HEK293 (cell line): Measurements from ENCODE around the gene TLCD2.

Experiments used
- KLF17 ChIP-seq: fragments of 450-650 bp; formaldehyde crosslinking; IDR thresholded peaks from 2 replicates; pipeline ENCODE4 v1.5.1; 2016; ENCODE audit warnings: missing biosample characterization, missing genetic modification characterization
- KLF9 ChIP-seq: fragments of 450-650 bp; formaldehyde crosslinking; IDR thresholded peaks from 2 replicates; pipeline ENCODE4 v1.5.1; 2016; ENCODE audit warnings: missing biosample characterization, missing genetic modification characterization, low read depth
- PRDM10 ChIP-seq: fragments of 450-650 bp; formaldehyde crosslinking; IDR thresholded peaks from 2 replicates; pipeline ENCODE4 v1.5.1; 2016; ENCODE audit warnings: missing biosample characterization, missing genetic modification characterization
- SCRT1 ChIP-seq: fragments of 450-650 bp; formaldehyde crosslinking; IDR thresholded peaks from 2 replicates; pipeline ENCODE4 v1.5.1; 2016; ENCODE audit warnings: missing biosample characterization, missing genetic modification characterization, borderline replicate concordance
- TRIM28 ChIP-seq: IDR thresholded peaks from 2 replicates; pipeline ENCODE4 v1.6.1; 2011; ENCODE audit warnings: low read length, control low read depth, borderline replicate concordance
- ZBTB26 ChIP-seq: fragments of 450-650 bp; formaldehyde crosslinking; optimal IDR thresholded peaks from 2 replicates; pipeline ENCODE3; 2016; ENCODE audit warnings: missing biosample characterization, mild to moderate bottlenecking, missing genetic modification characterization
- ZBTB8A ChIP-seq: fragments of 450-650 bp; formaldehyde crosslinking; IDR thresholded peaks from 2 replicates; pipeline ENCODE4 v1.5.1; 2016; ENCODE audit warnings: missing biosample characterization, missing genetic modification characterization
- ZFP3 ChIP-seq: fragments of 450-650 bp; formaldehyde crosslinking; IDR thresholded peaks from 2 replicates; pipeline ENCODE4 v1.5.1; 2016; ENCODE audit warnings: low read depth, missing biosample characterization, missing genetic modification characterization
- ZIC2 ChIP-seq: fragments of 450-650 bp; formaldehyde crosslinking; IDR thresholded peaks from 2 replicates; pipeline ENCODE4 v1.5.1; 2016; ENCODE audit warnings: missing biosample characterization, missing genetic modification characterization
- ZNF121 ChIP-seq: fragments of 450-650 bp; formaldehyde crosslinking; IDR thresholded peaks from 2 replicates; pipeline ENCODE4 v1.5.1; 2016; ENCODE audit warnings: missing biosample characterization, missing genetic modification characterization
- ZNF221 ChIP-seq: fragments of 450-650 bp; formaldehyde crosslinking; IDR thresholded peaks from 2 replicates; pipeline ENCODE4 v1.5.1; 2017; ENCODE audit warnings: missing biosample characterization, missing genetic modification characterization, borderline replicate concordance
- ZNF280C ChIP-seq: fragments of 450-650 bp; formaldehyde crosslinking; IDR thresholded peaks from 2 replicates; pipeline ENCODE4 v1.5.1; 2016; ENCODE audit warnings: missing biosample characterization, missing genetic modification characterization
- ZNF341 ChIP-seq: fragments of 450-650 bp; formaldehyde crosslinking; IDR thresholded peaks from 2 replicates; pipeline ENCODE4; 2016; ENCODE audit warnings: low read depth, missing biosample characterization, missing genetic modification characterization
- ZNF416 ChIP-seq: fragments of 450-650 bp; formaldehyde crosslinking; IDR thresholded peaks from 2 replicates; pipeline ENCODE4 v1.5.1; 2016; ENCODE audit warnings: missing biosample characterization, missing genetic modification characterization
- ZNF501 ChIP-seq: fragments of 450-650 bp; formaldehyde crosslinking; IDR thresholded peaks from 2 replicates; pipeline ENCODE4 v1.5.1; 2016; ENCODE audit warnings: missing biosample characterization, missing genetic modification characterization
- ZNF529 ChIP-seq: fragments of 450-650 bp; formaldehyde crosslinking; IDR thresholded peaks from 2 replicates; pipeline ENCODE4 v1.5.1; 2017; ENCODE audit warnings: missing genetic modification characterization, missing biosample characterization; ENCODE audit not compliant: insufficient replicate concordance
- ZNF610 ChIP-seq: fragments of 450-650 bp; formaldehyde crosslinking; IDR thresholded peaks from 2 replicates; pipeline ENCODE4 v1.5.1; 2016; ENCODE audit warnings: missing biosample characterization, missing genetic modification characterization, borderline replicate concordance
- ZNF747 ChIP-seq: fragments of 450-650 bp; formaldehyde crosslinking; IDR thresholded peaks from 2 replicates; pipeline ENCODE4 v1.5.1; 2016; ENCODE audit warnings: missing biosample characterization, missing genetic modification characterization
- TF ChIP-seq, protein P1 (sequence below): fragments of 450-650 bp; formaldehyde crosslinking; IDR thresholded peaks from 2 replicates; pipeline ENCODE4 v1.5.1; 2016; ENCODE audit warnings: missing biosample characterization, missing genetic modification characterization, borderline replicate concordance
- TF ChIP-seq, protein P2 (sequence below): fragments of 450-650 bp; formaldehyde crosslinking; IDR thresholded peaks from 2 replicates; pipeline ENCODE4 v1.5.1; 2016; ENCODE audit warnings: missing biosample characterization, missing genetic modification characterization
- TF ChIP-seq, protein P3 (sequence below): fragments of 450-650 bp; formaldehyde crosslinking; IDR thresholded peaks from 2 replicates; pipeline ENCODE4 v1.5.1; 2016; ENCODE audit warnings: missing biosample characterization, missing genetic modification characterization

TLCD2 gene

DNA sequence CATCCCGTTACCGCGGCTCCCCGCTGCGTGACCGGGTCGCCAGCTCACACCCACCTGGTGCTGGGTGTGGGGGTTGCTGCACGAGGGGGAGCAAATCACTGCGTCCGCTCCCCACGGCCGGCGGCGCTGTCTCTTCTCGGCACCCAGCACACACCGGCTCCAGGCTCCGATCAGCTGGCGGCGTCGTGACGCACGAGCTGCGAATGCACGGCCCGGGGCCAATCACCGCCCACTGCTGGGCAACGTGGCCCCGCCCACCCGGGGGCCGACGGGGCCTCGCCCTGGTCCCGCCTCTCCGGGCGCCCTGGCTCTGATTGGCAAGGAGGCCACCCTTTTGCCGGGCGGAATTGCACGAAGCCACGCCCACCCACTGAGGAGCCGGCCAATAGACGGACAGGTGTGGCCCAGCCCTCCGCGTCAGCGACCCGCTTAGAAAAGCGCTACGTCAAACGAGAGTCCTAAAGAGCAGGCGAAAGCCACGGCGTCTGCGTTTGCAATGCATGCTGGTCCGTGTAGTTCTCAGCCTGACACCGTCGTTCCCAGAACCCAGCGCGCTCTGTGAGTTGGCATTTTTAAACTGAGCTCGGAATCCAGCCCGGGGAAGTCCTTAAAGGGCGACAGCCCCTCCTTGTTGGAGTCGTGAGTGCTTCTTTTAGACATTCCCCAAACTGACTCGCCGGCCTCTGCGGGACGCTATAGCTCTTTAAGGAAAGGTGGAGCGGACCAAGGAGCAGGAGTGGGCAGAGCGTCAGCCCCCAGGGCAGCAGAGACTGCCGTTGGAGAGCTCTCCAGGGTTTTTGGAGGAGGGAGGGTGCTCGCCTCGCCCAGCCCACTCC is 6.1 kb upstream of the TLCD2 start (continued):
- TF ChIP-seq ZBTB26 (tag by site-specific recombination) (peak; percentile 49), KLF9 (tag by site-specific recombination) (peak; percentile 90), ZNF529 (tag by site-specific recombination) (no peak), ZNF221 (tag by site-specific recombination) (no peak), ZNF747 (no peak), ZNF280C (tag by site-specific recombination) (no peak), PRDM10 (tag by site-specific recombination) (no peak), ZNF610 (tag by site-specific recombination) (0 out of 2 replicates have a peak, but pooled peaks have one; percentile 28), ZNF501 (peak; percentile 80; the same call in 1 of the 2 replicates), KLF17 (tag by site-specific recombination) (peak; percentile 67), ZNF416 (no peak), ZBTB8A (peak; percentile 86), ZNF341 (tag by site-specific recombination) (no peak; the same call in 1 of the 2 replicates), ZIC2 (tag by site-specific recombination) (no peak), ZNF121 (no peak), SCRT1 (tag by site-specific recombination) (no peak), TRIM28 (no peak), ZFP3 (tag by site-specific recombination) (no peak)
- TF ChIP-seq, protein P1, sequence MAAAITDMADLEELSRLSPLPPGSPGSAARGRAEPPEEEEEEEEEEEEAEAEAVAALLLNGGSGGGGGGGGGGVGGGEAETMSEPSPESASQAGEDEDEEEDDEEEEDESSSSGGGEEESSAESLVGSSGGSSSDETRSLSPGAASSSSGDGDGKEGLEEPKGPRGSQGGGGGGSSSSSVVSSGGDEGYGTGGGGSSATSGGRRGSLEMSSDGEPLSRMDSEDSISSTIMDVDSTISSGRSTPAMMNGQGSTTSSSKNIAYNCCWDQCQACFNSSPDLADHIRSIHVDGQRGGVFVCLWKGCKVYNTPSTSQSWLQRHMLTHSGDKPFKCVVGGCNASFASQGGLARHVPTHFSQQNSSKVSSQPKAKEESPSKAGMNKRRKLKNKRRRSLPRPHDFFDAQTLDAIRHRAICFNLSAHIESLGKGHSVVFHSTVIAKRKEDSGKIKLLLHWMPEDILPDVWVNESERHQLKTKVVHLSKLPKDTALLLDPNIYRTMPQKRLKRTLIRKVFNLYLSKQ (tag by site-specific recombination), result no peak
- TF ChIP-seq, protein P2, sequence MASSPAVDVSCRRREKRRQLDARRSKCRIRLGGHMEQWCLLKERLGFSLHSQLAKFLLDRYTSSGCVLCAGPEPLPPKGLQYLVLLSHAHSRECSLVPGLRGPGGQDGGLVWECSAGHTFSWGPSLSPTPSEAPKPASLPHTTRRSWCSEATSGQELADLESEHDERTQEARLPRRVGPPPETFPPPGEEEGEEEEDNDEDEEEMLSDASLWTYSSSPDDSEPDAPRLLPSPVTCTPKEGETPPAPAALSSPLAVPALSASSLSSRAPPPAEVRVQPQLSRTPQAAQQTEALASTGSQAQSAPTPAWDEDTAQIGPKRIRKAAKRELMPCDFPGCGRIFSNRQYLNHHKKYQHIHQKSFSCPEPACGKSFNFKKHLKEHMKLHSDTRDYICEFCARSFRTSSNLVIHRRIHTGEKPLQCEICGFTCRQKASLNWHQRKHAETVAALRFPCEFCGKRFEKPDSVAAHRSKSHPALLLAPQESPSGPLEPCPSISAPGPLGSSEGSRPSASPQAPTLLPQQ (tag by site-specific recombination), result no peak
- TF ChIP-seq, protein P3, sequence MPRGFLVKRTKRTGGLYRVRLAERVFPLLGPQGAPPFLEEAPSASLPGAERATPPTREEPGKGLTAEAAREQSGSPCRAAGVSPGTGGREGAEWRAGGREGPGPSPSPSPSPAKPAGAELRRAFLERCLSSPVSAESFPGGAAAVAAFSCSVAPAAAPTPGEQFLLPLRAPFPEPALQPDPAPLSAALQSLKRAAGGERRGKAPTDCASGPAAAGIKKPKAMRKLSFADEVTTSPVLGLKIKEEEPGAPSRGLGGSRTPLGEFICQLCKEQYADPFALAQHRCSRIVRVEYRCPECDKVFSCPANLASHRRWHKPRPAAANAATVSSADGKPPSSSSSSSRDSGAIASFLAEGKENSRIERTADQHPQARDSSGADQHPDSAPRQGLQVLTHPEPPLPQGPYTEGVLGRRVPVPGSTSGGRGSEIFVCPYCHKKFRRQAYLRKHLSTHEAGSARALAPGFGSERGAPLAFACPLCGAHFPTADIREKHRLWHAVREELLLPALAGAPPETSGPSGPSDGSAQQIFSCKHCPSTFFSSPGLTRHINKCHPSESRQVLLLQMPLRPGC (tag by site-specific recombination), result 0 out of 2 replicates have a peak, but pooled peaks have one; percentile 20
